WERI-Rb-1 (cell line): ENCODE data around the gene SLC30A3.

ENCODE experiments used
- DNase-seq: peaks from one replicate; pipeline ENCODE4 v3.0.0-alpha.2; 2020
- H3K27ac ChIP-seq: fragments of 250-450 bp; sonication (Bioruptor Pico); 2 replicates; pipeline ENCODE4 v1.5.1; 2020; ENCODE audit warnings: mild to moderate bottlenecking, moderate library complexity
- H3K27me3 ChIP-seq: fragments of 250-450 bp; sonication (Bioruptor Pico); 2 replicates; pipeline ENCODE4 v1.5.1; 2021; ENCODE audit warnings: mild to moderate bottlenecking, low read depth, moderate library complexity; ENCODE audit not compliant: insufficient read depth, severe bottlenecking
- H3K36me3 ChIP-seq: fragments of 250-450 bp; sonication (Bioruptor Pico); 2 replicates; pipeline ENCODE4 v1.5.1; 2020; ENCODE audit warnings: mild to moderate bottlenecking, moderate library complexity
- H3K4me3 ChIP-seq: 2 replicates; pipeline ENCODE4 v1.5.1; 2011; ENCODE audit warnings: low read depth, mild to moderate bottlenecking, control low read depth, low read length
- H3K9me3 ChIP-seq: fragments of 250-450 bp; sonication (Bioruptor Pico); 2 replicates; pipeline ENCODE4 v1.5.1; 2021; ENCODE audit warnings: mild to moderate bottlenecking, moderate library complexity; ENCODE audit not compliant: severe bottlenecking
- CTCF ChIP-seq: IDR thresholded peaks from 2 replicates; pipeline ENCODE4 v1.5.1; 2011; ENCODE audit warnings: low read depth, mild to moderate bottlenecking, control low read depth, inconsistent platforms, low read length

The SLC30A3 gene

GRCh38 chr2:27211943-27212625 lies 50.8 kb downstream of the SLC30A3 start, which contains the start of the genes ATRAID and SLC5A6:
ATRAID (plus strand) TSS chr2:27212041; CDS start chr2:27212369, 328 bp downstream.
SLC5A6 (minus strand) TSS chr2:27212268; CDS start chr2:27207650, 4,618 bp downstream.
- DNase-seq: peak; percentile 92
- H3K36me3 ChIP-seq: peaks cover 67% of the 10 kb centered on the region
- no peak for TF ChIP-seq CTCF

GRCh38 chr2:27211241-27211942 lies 51.5 kb downstream of the SLC30A3 start:
- Histone ChIP-seq H3K27me3 (no peaks in the 10 kb centered on the region), H3K4me3 (peak overlapping the region; percentile 91), H3K9me3 (no peaks in the 10 kb centered on the region), H3K36me3 (peaks cover 68% of the 10 kb centered on the region), H3K27ac (peak overlapping the region; percentile 98)
- peak; percentile 28 for DNase-seq
- TF ChIP-seq CTCF: no peak

More at GRCh38 chr2:27211943-27212625, 50.8 kb downstream of the SLC30A3 start, which contains the start of the genes ATRAID and SLC5A6:
- Histone ChIP-seq H3K9me3 (no peaks in the 10 kb centered on the region), H3K27me3 (no peaks in the 10 kb centered on the region), H3K4me3 (peak within 1 kb of the TSS; percentile 91), H3K27ac (peak within 1 kb of the TSS; percentile 98)

GRCh38 chr2:27209621-27210401 lies 53.0 kb downstream of the SLC30A3 start:
- Histone ChIP-seq H3K27me3 (no peaks in the 10 kb centered on the region), H3K4me3 (no peak overlapping the region), H3K9me3 (no peaks in the 10 kb centered on the region), H3K27ac (no peak overlapping the region), H3K36me3 (peaks cover 71% of the 10 kb centered on the region)
- TF ChIP-seq CTCF: no peak
- no peak for DNase-seq

- H3K9me3 ChIP-seq: no peaks in the 10 kb centered on the region
- H3K36me3 ChIP-seq: peaks cover 75% of the 10 kb centered on the region
- TF ChIP-seq CTCF: no peak
- no peak overlapping the region for H3K4me3 ChIP-seq
- H3K27me3 ChIP-seq: no peaks in the 10 kb centered on the region
- no peak for DNase-seq
- no peak overlapping the region for H3K27ac ChIP-seq
These were observed 54.3 kb downstream of the SLC30A3 start for GRCh38 chr2:27208486-27209050.

GRCh38 chr2:27206346-27206745 lies 56.5 kb downstream of the SLC30A3 start:
- H3K27ac ChIP-seq: no peak overlapping the region
- H3K27me3 ChIP-seq: no peaks in the 10 kb centered on the region
- H3K9me3 ChIP-seq: no peaks in the 10 kb centered on the region
- H3K36me3 ChIP-seq: peaks cover 86% of the 10 kb centered on the region
- TF ChIP-seq CTCF: no peak
- no peak overlapping the region for H3K4me3 ChIP-seq
- no peak for DNase-seq
